B cell (primary cell): ENCODE results near the gene TOX2. TPM values are rescaled to one million over a fixed set of nuclear protein-coding genes. Genes with fewer than 3 reads are reported as not detected.

Experiments
- ATAC-seq: fragments of 200-7000 bp; cut with Tn5 transposase; one replicate; pipeline ENCODE4 v1.10.0; 2021; ENCODE audit warnings: low read depth, mild to moderate bottlenecking, moderate number of reproducible peaks, moderate library complexity
- CTCF ChIA-PET: fragments of 350-600 bp; sonication (Branson Sonifier 250); formaldehyde crosslinking; loops from one replicate; lab custom pipeline; 2021; ENCODE audit warnings: antibody characterized with exemption, inconsistent platforms; lab: Charles Lee
- POLR2A ChIA-PET: fragments of 350-600 bp; sonication (Branson Sonifier 250); formaldehyde crosslinking; loops from one replicate; lab custom pipeline; 2021; ENCODE audit warnings: antibody characterized with exemption; lab: Charles Lee
- DNase-seq: peaks from one replicate; pipeline ENCODE4 v3.0.0; 2013
- H2AFZ ChIP-seq: 2 replicates; pipeline ENCODE4 v1.6.1; 2012; ENCODE audit warnings: mild to moderate bottlenecking, low read depth, low read length; ENCODE audit not compliant: insufficient read depth, poor library complexity, severe bottlenecking
- H3K27ac ChIP-seq, 2 donors: 1 replicate in 1 of 2; 2 replicates in 1 of 2; pipeline ENCODE4 v1.5.1; 2012 to 2013; ENCODE audit warnings: low read length in 2 of 2, mild to moderate bottlenecking in 2 of 2, moderate library complexity in 1 of 2
- H3K27me3 ChIP-seq, 4 experiments: fragments of 200-600 bp in 1 of 4; sonication (generic) in 1 of 4; replicated peaks in 1 of 4; 1 replicate in 2 of 4; 2 replicates in 2 of 4; pipeline versions ENCODE4 v1.6.1 to v1.7.0; 2013 to 2016; ENCODE audit warnings: low read length in 3 of 4, mild to moderate bottlenecking in 2 of 4, mixed read lengths in 1 of 4, moderate library complexity in 1 of 4; ENCODE audit not compliant: insufficient read depth in 4 of 4, control insufficient read depth in 3 of 4; ENCODE audit errors: control extremely low read depth in 1 of 4
- H3K36me3 ChIP-seq, 2 experiments: replicated peaks in 1 of 2; 1 replicate in 1 of 2; 2 replicates in 1 of 2; pipeline versions ENCODE4 v1.6.1 to v1.7.1; 2013; ENCODE audit warnings: low read length in 1 of 2; ENCODE audit not compliant: insufficient read depth in 2 of 2, control insufficient read depth in 1 of 2; ENCODE audit errors: control extremely low read depth in 1 of 2, extremely low read depth in 1 of 2
- H3K4me1 ChIP-seq, 2 donors: fragments of 200-600 bp in 1 of 2; sonication (generic) in 1 of 2; 1 replicate in 1 of 2; 2 replicates in 1 of 2; pipeline versions ENCODE4 v1.5.1 to v1.6.1; 2013 to 2017; ENCODE audit warnings: low read length in 2 of 2; ENCODE audit not compliant: control insufficient read depth in 2 of 2, insufficient read depth in 2 of 2
- H3K4me2 ChIP-seq: replicated peaks from 2 replicates; pipeline ENCODE3; 2012; ENCODE audit warnings: mild to moderate bottlenecking, low read depth, low read length; ENCODE audit not compliant: poor library complexity, severe bottlenecking
- H3K4me3 ChIP-seq, 5 experiments: fragments of 200-600 bp in 1 of 5; sonication (generic) in 1 of 5; 1 replicate in 3 of 5; 2 replicates in 2 of 5; pipeline versions ENCODE4 v1.5.1 to v1.7.0; 2011 to 2016; ENCODE audit warnings: low read length in 4 of 5, mild to moderate bottlenecking in 4 of 5, low read depth in 2 of 5, control low read depth in 1 of 5, moderate library complexity in 1 of 5; ENCODE audit not compliant: insufficient read depth in 1 of 5; ENCODE audit errors: control extremely low read depth in 1 of 5, extremely low read depth in 1 of 5
- H3K79me2 ChIP-seq: fragments of 200-600 bp; sonication (generic); one replicate; pipeline ENCODE4 v1.6.0; 2016; ENCODE audit warnings: low read length; ENCODE audit not compliant: control insufficient read depth, insufficient read depth
- H3K9ac ChIP-seq: fragments of 200-600 bp; sonication (generic); 2 replicates; pipeline ENCODE4 v1.6.1; 2017; ENCODE audit warnings: mild to moderate bottlenecking, low read length, moderate library complexity
- H3K9me3 ChIP-seq, 3 donors: one replicate each; pipeline versions ENCODE4 v1.6.1 to v1.7.1; 2013; ENCODE audit warnings: low read length in 2 of 3; ENCODE audit not compliant: control insufficient read depth in 2 of 3, insufficient read depth in 1 of 3; ENCODE audit errors: control extremely low read depth in 1 of 3
- H4K20me1 ChIP-seq: 2 replicates; pipeline ENCODE4 v1.6.0; 2012; ENCODE audit warnings: mild to moderate bottlenecking, low read length; ENCODE audit not compliant: insufficient read depth, control insufficient read depth, poor library complexity, severe bottlenecking
- H3K27ac Mint-ChIP-seq: one replicate; pipeline ENCODE4 v1.8.0; 2021; ENCODE audit warnings: mixed read lengths
- H3K27me3 Mint-ChIP-seq: one replicate; pipeline ENCODE4 v1.8.0; 2021; ENCODE audit warnings: mixed read lengths
- H3K4me1 Mint-ChIP-seq: one replicate; pipeline ENCODE4 v1.8.0; 2021; ENCODE audit warnings: mixed read lengths
- H3K4me3 Mint-ChIP-seq: one replicate; pipeline ENCODE4 v1.8.0; 2021; ENCODE audit warnings: mixed read lengths
- H3K9me3 Mint-ChIP-seq: one replicate; pipeline ENCODE4 v1.8.0; 2022; ENCODE audit warnings: mixed read lengths; ENCODE audit not compliant: insufficient read depth
- CTCF ChIP-seq: fragments of 200-600 bp; IDR thresholded peaks from one replicate; pipeline ENCODE4 v1.8.0; 2022; ENCODE audit warnings: antibody characterized with exemption, mild to moderate bottlenecking
- EZH2 ChIP-seq: IDR thresholded peaks from 2 replicates; pipeline ENCODE4 v1.6.1; 2012; ENCODE audit warnings: borderline replicate concordance, low read depth, mild to moderate bottlenecking, moderate library complexity, low read length; ENCODE audit not compliant: insufficient read depth, poor library complexity, severe bottlenecking
- WGBS: methylation state at CpG from one replicate; pipeline ENCODE4 v1.1.5; 2013; ENCODE audit warnings: missing lambda C conversion rate; ENCODE audit not compliant: insufficient coverage; 5-methylcytosine and 5-hydroxymethylcytosine counted together
- intact Hi-C: fragments of 100-400 bp; cut with micrococcal nuclease; formaldehyde crosslinking; loops from one replicate; pipeline ENCODE4 v1.10.0; 2022
- polyA plus RNA-seq: library from polyadenylated mRNA; depleted of rRNA; stranded (reverse); fragments of >200 nt; gene quantifications from 2 replicates; pipeline ENCODE4 v1.2.3, GENCODE V29; 2012
- total RNA-seq, 2 donors: library from RNA; stranded (reverse); fragments of 120-200 nt in 1 of 2; gene quantifications; 1 replicate in 1 of 2; 2 replicates in 1 of 2; pipeline versions ENCODE4 v1.2.3 to v1.2.4, GENCODE V29; 2013 to 2022

Gene TOX2
- total and polyA plus RNA-seq, 2 donors (not counting 1 experiment from before 2014, with no cell fraction given) = 1.2 to 4.1 TPM

GRCh38 chr20:43963233-43963632 lies 48.6 kb downstream of the TOX2 start:
- Histone ChIP-seq H3K27me3 (no peaks in the 10 kb centered on the region), H4K20me1 (no peaks in the 10 kb centered on the region), H3K4me2 (no peak overlapping the region), H3K9ac (no peak overlapping the region), H3K27ac (no peak overlapping the region), H3K4me1 (peaks cover 13 to 29% of the 10 kb centered on the region in 2 donors), H3K36me3 (no peaks in the 10 kb centered on the region), H2AFZ (no peak overlapping the region), H3K9me3 (peaks cover 0 to 7% (median 0%) of the 10 kb centered on the region in 3 donors), H3K4me3 (no peak overlapping the region), H3K79me2 (no peaks in the 10 kb centered on the region)
- DNase-seq (no peak), ATAC-seq (no peak)
- WGBS = 85% methylated on average over 5 of the region's 5 CpGs
- intact Hi-C loops = no loop called here
- H3K27me3 Mint-ChIP-seq = peaks cover 4% of the 10 kb centered on the region
- peaks cover 21% of the 10 kb centered on the region for H3K4me1 Mint-ChIP-seq
- no peaks in the 10 kb centered on the region for H3K9me3 Mint-ChIP-seq
- CTCF ChIA-PET = no interaction called here
- TF ChIP-seq CTCF = no peak
- no peak for TF ChIP-seq EZH2
- no peak overlapping the region for H3K4me3 Mint-ChIP-seq
- no peak overlapping the region for H3K27ac Mint-ChIP-seq
- POLR2A ChIA-PET = no interaction called here

- no peaks in the 10 kb centered on the region for H3K36me3 ChIP-seq
- POLR2A ChIA-PET = no interaction called here
- no peak for ATAC-seq
- H3K4me3 ChIP-seq = no peak overlapping the region
- Mint-ChIP-seq H3K4me3 (no peak overlapping the region), H3K4me1 (peaks cover 15% of the 10 kb centered on the region), H3K9me3 (no peaks in the 10 kb centered on the region), H3K27me3 (peaks cover 4% of the 10 kb centered on the region), H3K27ac (no peak overlapping the region)
- no peak overlapping the region for H3K9ac ChIP-seq
- H3K79me2 ChIP-seq = no peaks in the 10 kb centered on the region
- H3K4me1 ChIP-seq = peaks cover 9 to 20% of the 10 kb centered on the region in 2 donors
- no peak overlapping the region for H3K27ac ChIP-seq
- no peaks in the 10 kb centered on the region for H4K20me1 ChIP-seq
- TF ChIP-seq CTCF (no peak), EZH2 (no peak)
- no peak overlapping the region for H2AFZ ChIP-seq
- intact Hi-C loops = no loop called here
- DNase-seq = no peak
- 8% methylated on average over 8 of the region's 10 CpGs for WGBS
- H3K9me3 ChIP-seq = no peaks in the 10 kb centered on the region
- no peaks in the 10 kb centered on the region for H3K27me3 ChIP-seq
- CTCF ChIA-PET = interaction anchor here (0.7 kb wide), 1 partner anchor 14 kb away, joined by 3 read pairs; no protein-coding TSS in a partner anchor
- H3K4me2 ChIP-seq = no peak overlapping the region
Observed at GRCh38 chr20:43963872-43964791, 49.5 kb downstream of the TOX2 start.
